Calu3 (cell line): ENCODE measurements around the gene ZNF79. TPM values are rescaled to one million over a fixed set of nuclear protein-coding genes. Genes with fewer than 3 reads are reported as not detected.

Source experiments
- BruUV-seq: library from RNA; stranded (reverse); fragments of 400-500 nt; replicated peaks from 2 replicates; lab custom pipeline; 2021; lab: Mats Ljungman, UMichigan
- CTCF ChIA-PET: fragments of 300-600 bp; sonication (Branson Sonifier 250); formaldehyde crosslinking; loops from one replicate; lab custom pipeline; 2022; ENCODE audit warnings: antibody characterized with exemption; lab: Charles Lee
- DNase-seq: peaks from one replicate; pipeline ENCODE4 v3.0.0; 2022
- H3K27ac Mint-ChIP-seq: one replicate; pipeline ENCODE4 v1.8.0; 2022; ENCODE audit warnings: mixed read lengths; ENCODE audit not compliant: unreplicated experiment
- H3K27me3 Mint-ChIP-seq: one replicate; pipeline ENCODE4 v1.8.0; 2022; ENCODE audit warnings: mixed read lengths; ENCODE audit not compliant: unreplicated experiment
- H3K36me3 Mint-ChIP-seq: one replicate; pipeline ENCODE4 v1.8.0; 2022; ENCODE audit warnings: mild to moderate bottlenecking, moderate library complexity, mixed read lengths; ENCODE audit not compliant: insufficient read depth, unreplicated experiment
- H3K4me1 Mint-ChIP-seq: one replicate; pipeline ENCODE4 v1.8.0; 2022; ENCODE audit warnings: mild to moderate bottlenecking, low read depth, mixed read lengths; ENCODE audit not compliant: unreplicated experiment
- H3K4me3 Mint-ChIP-seq: one replicate; pipeline ENCODE4 v1.8.0; 2022; ENCODE audit warnings: mild to moderate bottlenecking, low read depth, moderate library complexity, mixed read lengths; ENCODE audit not compliant: unreplicated experiment
- H3K9me3 Mint-ChIP-seq: one replicate; pipeline ENCODE4 v1.8.0; 2022; ENCODE audit warnings: low read depth, mixed read lengths; ENCODE audit not compliant: unreplicated experiment
- intact Hi-C: fragments of 100-400 bp; cut with micrococcal nuclease; formaldehyde crosslinking; loops from one replicate; pipeline ENCODE4 v1.10.0; 2022; ENCODE audit not compliant: unreplicated experiment
- total RNA-seq: library from RNA; stranded (reverse); gene quantifications from 2 replicates; pipeline ENCODE4 v1.2.3, GENCODE V29; 2022
- TF ChIP-seq, protein P1 (sequence below): fragments of 200-600 bp; IDR thresholded peaks from one replicate; pipeline ENCODE4 v1.8.0; 2022; ENCODE audit warnings: antibody characterized with exemption; ENCODE audit not compliant: unreplicated experiment

ZNF79 gene
- total RNA-seq, 1 experiment from 2014 or later = 7.0 TPM

- H3K4me1 Mint-ChIP-seq = peaks cover 9% of the 10 kb centered on the region
Observed at GRCh38 chr9:127398715-127399400, 25.3 kb upstream of the ZNF79 start.

DNA sequence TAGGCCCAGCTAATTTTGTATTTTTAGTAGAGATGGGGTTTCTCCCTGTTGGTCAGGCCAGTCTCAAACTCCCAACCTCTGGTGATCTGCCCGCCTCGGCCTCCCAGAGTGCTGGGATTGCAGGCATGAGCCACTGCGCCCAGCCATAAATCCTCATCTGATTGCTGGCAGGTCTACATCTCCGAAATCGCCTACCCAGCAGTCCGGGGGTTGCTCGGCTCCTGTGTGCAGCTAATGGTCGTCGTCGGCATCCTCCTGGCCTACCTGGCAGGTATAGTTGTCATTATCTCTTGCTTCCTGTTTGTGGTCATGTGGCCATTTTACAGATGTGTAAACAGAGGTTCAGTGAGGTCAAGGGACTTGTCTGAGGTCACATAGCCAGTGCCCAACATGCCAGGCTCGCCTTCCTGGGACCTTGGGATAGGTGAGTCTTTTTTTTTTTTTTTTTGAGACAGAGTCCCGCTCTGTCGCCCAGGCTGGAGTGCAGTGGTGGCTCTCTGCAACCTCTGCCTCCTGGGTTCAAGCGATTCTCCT lies 24.4 kb upstream of the ZNF79 start:
- H3K27me3 Mint-ChIP-seq = peaks cover 13% of the 10 kb centered on the region
- no peak overlapping the region for H3K4me3 Mint-ChIP-seq
- peaks cover 7% of the 10 kb centered on the region for H3K36me3 Mint-ChIP-seq
- no peaks in the 10 kb centered on the region for H3K9me3 Mint-ChIP-seq
- DNase-seq = no peak
- H3K4me1 Mint-ChIP-seq = peaks cover 9% of the 10 kb centered on the region
- intact Hi-C loops = no loop called here
- TF ChIP-seq, protein P1, sequence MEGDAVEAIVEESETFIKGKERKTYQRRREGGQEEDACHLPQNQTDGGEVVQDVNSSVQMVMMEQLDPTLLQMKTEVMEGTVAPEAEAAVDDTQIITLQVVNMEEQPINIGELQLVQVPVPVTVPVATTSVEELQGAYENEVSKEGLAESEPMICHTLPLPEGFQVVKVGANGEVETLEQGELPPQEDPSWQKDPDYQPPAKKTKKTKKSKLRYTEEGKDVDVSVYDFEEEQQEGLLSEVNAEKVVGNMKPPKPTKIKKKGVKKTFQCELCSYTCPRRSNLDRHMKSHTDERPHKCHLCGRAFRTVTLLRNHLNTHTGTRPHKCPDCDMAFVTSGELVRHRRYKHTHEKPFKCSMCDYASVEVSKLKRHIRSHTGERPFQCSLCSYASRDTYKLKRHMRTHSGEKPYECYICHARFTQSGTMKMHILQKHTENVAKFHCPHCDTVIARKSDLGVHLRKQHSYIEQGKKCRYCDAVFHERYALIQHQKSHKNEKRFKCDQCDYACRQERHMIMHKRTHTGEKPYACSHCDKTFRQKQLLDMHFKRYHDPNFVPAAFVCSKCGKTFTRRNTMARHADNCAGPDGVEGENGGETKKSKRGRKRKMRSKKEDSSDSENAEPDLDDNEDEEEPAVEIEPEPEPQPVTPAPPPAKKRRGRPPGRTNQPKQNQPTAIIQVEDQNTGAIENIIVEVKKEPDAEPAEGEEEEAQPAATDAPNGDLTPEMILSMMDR = no peak
- CTCF ChIA-PET = interaction anchor here (0.6 kb wide), 1 partner anchor 401 kb away, joined by 5 read pairs; no protein-coding TSS in a partner anchor
- no TSS peak for BruUV-seq
- H3K27ac Mint-ChIP-seq = no peak overlapping the region

More at GRCh38 chr9:127398715-127399400, 25.3 kb upstream of the ZNF79 start:
- no TSS peak for BruUV-seq
- CTCF ChIA-PET = interaction anchor here (0.6 kb wide), 1 partner anchor 402 kb away, joined by 5 read pairs; no protein-coding TSS in a partner anchor
- TF ChIP-seq, protein P1 = no peak
- H3K36me3 Mint-ChIP-seq = peaks cover 7% of the 10 kb centered on the region
- no peak overlapping the region for H3K27ac Mint-ChIP-seq
- no peaks in the 10 kb centered on the region for H3K9me3 Mint-ChIP-seq
- H3K4me3 Mint-ChIP-seq = peak overlapping the region; percentile 74
- no peak for DNase-seq
- intact Hi-C loops = no loop called here
- peaks cover 13% of the 10 kb centered on the region for H3K27me3 Mint-ChIP-seq

- no peaks in the 10 kb centered on the region for H3K27me3 Mint-ChIP-seq
- no peak overlapping the region for H3K27ac Mint-ChIP-seq
- H3K4me1 Mint-ChIP-seq = no peaks in the 10 kb centered on the region
- TF ChIP-seq, protein P1 = no peak
- H3K4me3 Mint-ChIP-seq = no peak overlapping the region
- no peaks in the 10 kb centered on the region for H3K9me3 Mint-ChIP-seq
- CTCF ChIA-PET = no interaction called here
- no TSS peak for BruUV-seq
- no peak for DNase-seq
- intact Hi-C loops = no loop called here
- H3K36me3 Mint-ChIP-seq = peaks cover 7% of the 10 kb centered on the region
Observed at GRCh38 chr9:127402401-127403090, 21.6 kb upstream of the ZNF79 start.

- DNase-seq = no peak
- TF ChIP-seq, protein P1 = no peak
- Mint-ChIP-seq H3K27ac (no peak overlapping the region), H3K9me3 (no peaks in the 10 kb centered on the region), H3K36me3 (no peaks in the 10 kb centered on the region), H3K27me3 (no peaks in the 10 kb centered on the region), H3K4me1 (no peaks in the 10 kb centered on the region), H3K4me3 (no peak overlapping the region)
- CTCF ChIA-PET = no interaction called here
- no TSS peak for BruUV-seq
- intact Hi-C loops = no loop called here
Observed at GRCh38 chr9:127403507-127404192, 20.5 kb upstream of the ZNF79 start.
